HG02884 (cell line): Measurements from ENCODE around the gene GSX2.
"Not testable (repeated sequence)": the region's sequence is repeated elsewhere in the genome, so short reads cannot be mapped to it uniquely, and the experiment has no call there.

Source experiments
- ATAC-seq: cut with Tn5 transposase; IDR thresholded peaks from one replicate; pipeline ENCODE4 v1.9.1; 2021; ENCODE audit warnings: mild to moderate bottlenecking, moderate library complexity; ENCODE audit not compliant: unreplicated experiment

The GSX2 gene

GRCh38 chr4:54099748-54100574 lies at the start of gene GSX2:
TSS of gene GSX2 (plus strand) at chr4:54100163. CDS start at chr4:54100345, 182 bp downstream.
- no peak for ATAC-seq

DNA sequence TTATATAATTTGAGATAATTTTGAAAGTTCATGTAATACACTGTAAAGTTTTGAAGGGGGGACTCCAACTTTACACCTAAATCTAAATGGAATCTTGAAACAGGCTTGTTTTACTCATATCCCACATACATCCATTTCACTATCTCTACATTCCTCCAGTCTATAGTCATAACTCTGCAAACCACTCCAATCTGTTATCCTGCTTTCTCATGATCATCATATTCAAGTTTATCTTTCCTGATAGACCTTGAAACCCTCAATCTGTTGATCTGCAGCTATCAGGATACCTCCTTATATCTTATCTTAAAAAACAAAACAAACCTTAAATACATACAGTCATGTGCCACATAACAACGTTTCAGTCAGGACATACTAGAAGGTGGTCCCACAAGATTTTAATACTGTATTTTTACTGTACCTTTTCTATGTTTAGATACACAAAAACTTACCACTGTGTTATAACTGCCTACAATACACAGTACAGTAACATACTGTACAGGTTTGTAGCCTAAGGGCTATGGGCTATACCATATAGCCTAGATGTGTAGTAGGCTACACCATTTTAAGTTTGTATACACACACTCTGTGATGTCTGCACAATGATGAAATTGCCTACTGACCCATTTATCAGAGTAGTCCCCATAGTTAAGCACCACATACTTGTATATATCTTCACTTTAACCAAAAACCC lies 49.6 kb upstream of the GSX2 start:
- no peak for ATAC-seq

DNA sequence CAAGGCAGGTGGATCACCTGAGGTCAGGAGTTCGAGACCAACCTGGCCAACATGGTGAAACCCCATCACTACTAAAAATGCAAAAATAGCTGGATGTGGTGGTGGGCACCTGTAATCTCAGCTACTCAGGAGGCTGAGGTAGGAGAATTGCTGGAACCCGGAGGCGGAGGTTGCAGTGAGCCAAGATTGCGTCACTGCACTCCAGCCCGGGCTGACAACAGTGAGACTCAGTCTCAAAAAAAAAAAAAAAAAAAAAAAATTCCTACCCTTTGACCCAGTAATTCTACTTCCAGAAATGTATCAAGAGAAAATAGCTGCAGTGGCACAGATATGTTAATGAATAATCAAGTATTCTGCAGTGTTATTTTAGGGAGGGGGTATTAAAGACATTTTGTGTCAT lies 46.6 kb upstream of the GSX2 start:
- not testable (repeated sequence) for ATAC-seq

- ATAC-seq: no peak
These were observed 45.5 kb upstream of the GSX2 start for GRCh38 chr4:54054501-54054900.

DNA sequence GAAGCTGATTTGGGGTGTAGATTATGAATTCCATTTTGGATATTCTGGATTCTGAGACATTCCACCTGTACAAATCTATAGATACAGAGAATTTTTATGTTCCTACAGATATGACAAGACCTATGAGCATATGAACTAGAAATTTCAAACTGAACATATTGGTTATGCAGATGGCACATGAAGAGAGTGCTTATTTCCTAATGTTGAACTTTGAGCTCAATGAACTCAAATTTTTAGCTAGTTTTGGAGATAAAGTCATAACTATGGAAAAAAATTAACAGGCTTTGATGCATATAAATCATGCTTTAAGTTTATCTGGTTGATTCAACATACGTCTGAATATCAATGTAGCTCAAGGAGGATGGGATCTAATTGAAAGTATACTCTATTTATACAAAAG lies 44.5 kb upstream of the GSX2 start:
- no peak for ATAC-seq

DNA sequence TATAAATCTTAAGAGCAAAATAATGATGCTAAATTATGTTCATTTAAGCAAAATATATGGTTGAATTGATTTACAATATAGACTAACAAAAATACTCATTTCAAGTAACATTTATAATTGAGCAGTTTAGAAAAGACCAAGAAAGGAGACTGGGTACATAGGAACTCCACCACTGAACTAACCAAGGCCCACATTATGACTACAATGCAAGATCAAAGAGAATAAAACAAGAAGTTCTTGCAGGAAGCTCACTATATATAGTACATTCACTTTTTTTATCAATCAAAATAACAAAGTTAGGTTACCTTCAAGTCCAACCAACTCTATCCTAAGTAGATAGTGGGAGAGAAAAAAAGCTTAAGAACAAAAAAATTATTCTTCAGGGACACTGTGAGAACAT lies 43.6 kb upstream of the GSX2 start:
- ATAC-seq: no peak

GRCh38 chr4:54058171-54058570 lies 41.8 kb upstream of the GSX2 start:
- no peak for ATAC-seq

DNA sequence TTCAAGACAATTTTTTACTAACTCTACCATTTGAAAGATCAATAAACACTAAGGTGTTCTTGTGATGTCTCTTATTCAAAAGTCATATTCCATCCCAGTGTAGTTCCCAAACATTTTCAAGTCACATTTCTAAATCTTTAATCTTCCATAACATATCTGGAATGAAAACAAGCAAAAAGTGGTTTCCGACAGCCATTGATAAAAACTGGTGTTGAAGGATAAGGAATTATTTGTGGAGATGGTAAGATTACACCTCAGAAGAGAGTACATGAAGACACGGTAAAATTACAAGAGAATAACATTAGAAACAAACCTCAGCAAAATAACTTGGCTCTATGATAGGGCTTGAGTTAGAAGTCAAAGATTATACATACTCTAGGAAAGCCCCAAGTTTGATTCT lies 39.8 kb upstream of the GSX2 start:
- ATAC-seq: no peak

DNA sequence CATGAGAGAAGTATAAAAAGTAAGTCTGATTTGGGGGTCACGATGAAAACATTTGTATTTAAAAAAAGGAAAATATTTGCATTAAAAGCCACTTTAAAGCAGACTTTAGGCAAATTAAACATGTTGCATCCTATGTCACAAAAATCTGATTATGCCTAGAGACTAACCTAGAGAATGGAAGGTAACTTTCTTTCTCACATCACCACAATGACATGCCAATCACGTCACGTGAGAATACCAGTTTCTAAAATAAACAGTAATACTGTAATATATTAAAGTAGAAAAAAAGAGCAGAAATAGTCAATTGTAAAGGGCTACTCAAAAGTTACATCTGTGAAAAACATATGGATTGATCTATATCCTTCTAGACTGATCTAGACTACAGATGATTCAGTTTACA lies 38.9 kb upstream of the GSX2 start:
- ATAC-seq: no peak

GRCh38 chr4:54061873-54062272 lies 38.1 kb upstream of the GSX2 start:
- ATAC-seq: no peak

GRCh38 chr4:54062392-54062791 lies 37.6 kb upstream of the GSX2 start:
- ATAC-seq: no peak

- ATAC-seq: no peak
These were observed 36.7 kb upstream of the GSX2 start for GRCh38 chr4:54063229-54063628.

- peak; percentile 26 for ATAC-seq
These were observed 36.1 kb upstream of the GSX2 start for GRCh38 chr4:54063737-54064316.

GRCh38 chr4:54064317-54065111 lies 35.4 kb upstream of the GSX2 start, which contains the start of gene CHIC2:
TSS of gene CHIC2 (minus strand) at chr4:54064605. CDS start at chr4:54064300, 305 bp downstream.
- peak; percentile 95 for ATAC-seq

DNA sequence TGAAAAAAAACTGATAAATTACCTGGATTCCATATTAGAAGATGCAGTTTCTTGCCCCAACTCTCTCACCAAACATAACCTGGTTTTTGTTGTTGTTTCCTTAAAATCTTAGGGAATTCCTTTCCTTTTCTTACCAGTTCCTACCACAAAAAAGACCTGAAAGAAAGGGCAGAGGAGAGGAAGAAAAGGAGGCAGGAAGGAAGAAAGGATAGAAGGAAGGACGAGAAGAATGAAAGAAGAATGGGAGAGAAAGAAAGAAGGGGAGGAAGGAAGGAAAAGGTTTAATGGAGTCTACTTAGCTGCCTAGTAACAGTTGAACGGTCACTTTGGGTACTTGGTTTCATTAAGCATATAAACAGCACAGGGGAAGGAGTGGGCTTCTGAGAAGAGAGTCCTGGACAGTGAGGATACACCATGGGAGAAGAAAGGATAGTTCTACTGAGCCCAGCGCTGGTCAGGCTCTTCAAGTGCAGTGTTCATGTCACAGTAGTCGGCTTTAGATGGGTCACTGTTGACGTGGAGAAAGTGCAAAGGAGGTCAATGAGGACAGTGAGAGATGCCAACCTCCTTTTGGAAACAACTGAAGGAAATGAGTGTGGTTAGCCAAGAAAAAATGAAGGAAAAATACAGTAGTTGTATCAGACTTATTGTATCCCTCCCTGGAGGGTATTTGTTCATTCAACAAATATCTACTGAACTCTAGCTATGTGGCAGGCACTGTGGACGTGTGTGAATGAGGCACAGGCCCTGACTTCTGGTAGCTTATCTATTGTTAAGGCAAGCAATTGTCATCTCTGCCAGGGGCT lies 34.5 kb upstream of the GSX2 start:
- ATAC-seq: no peak

- ATAC-seq: no peak
These were observed 33.9 kb upstream of the GSX2 start for GRCh38 chr4:54066088-54066415.

DNA sequence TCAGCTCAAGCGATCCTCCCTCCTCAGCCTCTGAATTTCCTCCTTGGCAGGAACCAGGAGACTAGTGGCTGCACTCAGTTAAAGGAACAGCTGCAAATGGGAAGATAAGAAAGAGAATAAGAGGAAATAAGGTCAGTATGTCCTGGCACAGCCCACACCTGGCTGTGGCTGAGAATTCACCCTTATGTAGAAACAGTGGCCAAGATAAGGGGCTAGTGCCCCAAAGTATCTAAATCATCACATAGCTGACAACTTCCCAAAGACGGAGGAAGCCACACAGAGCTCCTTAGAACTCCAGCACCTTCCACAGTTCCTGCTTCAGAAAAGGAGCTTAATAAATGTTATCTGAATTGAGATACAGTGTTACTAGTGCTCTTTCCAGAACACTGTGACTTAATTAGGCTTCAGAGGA lies 33.2 kb upstream of the GSX2 start:
- no peak for ATAC-seq

DNA sequence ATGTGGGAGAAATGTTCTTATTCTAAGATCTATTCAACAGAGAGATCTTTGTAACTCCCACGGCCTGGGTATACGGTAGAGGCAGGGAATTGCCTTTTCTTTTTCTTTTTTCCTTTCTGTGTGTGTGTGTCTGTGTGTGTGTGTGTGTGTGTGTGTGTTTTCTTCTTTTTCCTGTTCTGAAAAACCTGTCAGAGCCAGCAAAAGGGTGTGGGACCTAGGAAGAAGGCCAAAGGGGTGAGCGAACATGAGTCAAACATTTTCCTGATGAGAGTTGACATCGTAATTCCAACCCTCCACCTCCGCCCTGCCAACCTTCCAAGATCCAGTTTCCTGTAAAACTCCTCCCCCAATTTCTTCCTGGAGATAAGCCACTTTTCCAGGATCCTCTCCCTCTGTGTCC lies 32.8 kb upstream of the GSX2 start:
- no peak for ATAC-seq

DNA sequence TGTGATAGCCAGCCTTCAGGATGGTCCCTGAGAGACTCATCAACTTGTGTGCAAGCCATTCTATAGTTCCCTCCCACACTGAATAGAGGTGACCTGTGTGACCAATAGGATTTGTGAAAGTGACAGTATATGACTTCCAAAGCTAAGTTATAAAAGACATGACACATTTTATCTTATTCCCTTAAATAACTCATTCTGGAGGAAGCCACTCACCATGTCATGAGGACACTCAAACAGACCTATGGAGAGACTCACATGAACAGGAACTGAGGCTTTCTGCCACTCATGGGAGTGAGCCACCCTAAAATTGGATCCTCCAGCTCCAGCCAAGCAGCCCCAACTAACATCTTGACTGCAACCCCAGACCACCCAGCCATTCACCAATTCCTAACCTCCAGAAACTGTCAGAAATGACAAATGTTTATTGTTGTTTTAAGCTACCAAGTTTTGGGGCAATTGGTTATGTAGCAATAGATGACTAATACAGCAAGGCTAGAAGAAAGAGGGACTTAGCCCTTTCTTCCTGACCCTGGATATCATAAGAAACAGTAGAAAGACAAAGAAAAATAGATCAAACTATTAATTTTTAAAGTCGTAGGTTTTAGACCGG lies 26.6 kb upstream of the GSX2 start:
- no peak for ATAC-seq

GRCh38 chr4:54074381-54074780 lies 25.6 kb upstream of the GSX2 start:
- ATAC-seq: no peak
